Esophagus squamous epithelium (tissue), 5 donors: ENCODE data around the gene SPNS3. TPM values are rescaled to one million over a fixed set of nuclear protein-coding genes. Genes with fewer than 3 reads are reported as not detected.

Experiments
- DNase-seq: peaks from one replicate; lab custom pipeline; 2025; lab: John Stamatoyannopoulos, UW
- H3K27ac ChIP-seq, 4 donors: fragments of 200-600 bp; sonication (generic); one replicate each; pipeline ENCODE4 v1.5.1; 2016 to 2019; ENCODE audit warnings: mild to moderate bottlenecking in 1 of 4
- H3K27me3 ChIP-seq, 4 donors: fragments of 200-600 bp; sonication (generic); 1 replicate in 3 of 4; 2 replicates in 1 of 4; pipeline versions ENCODE4 v1.5.1 to v1.6.0; 2017 to 2021; ENCODE audit warnings: antibody characterized with exemption in 1 of 4
- H3K36me3 ChIP-seq, 3 donors: fragments of 200-600 bp; sonication (generic); one replicate each; pipeline ENCODE4 v1.5.1; 2016 to 2019
- H3K4me1 ChIP-seq, 3 donors: fragments of 200-600 bp; sonication (generic); one replicate each; pipeline ENCODE4 v1.5.1; 2017 to 2019
- H3K4me3 ChIP-seq, 4 donors: fragments of 200-600 bp; sonication (generic); 1 replicate in 3 of 4; 2 replicates in 1 of 4; pipeline ENCODE4 v1.5.1; 2016 to 2019; ENCODE audit warnings: mild to moderate bottlenecking in 2 of 4, moderate library complexity in 1 of 4
- H3K9me3 ChIP-seq, 3 donors: fragments of 200-600 bp; sonication (generic); one replicate each; pipeline ENCODE4 v1.5.1; 2016 to 2019
- CTCF ChIP-seq, 6 experiments: fragments of 450-650 bp in 4 of 6; fragments of 200-600 bp in 2 of 6; sonication (generic) in 2 of 6; IDR thresholded peaks; one replicate each; pipeline ENCODE4 v1.5.1; 2016 to 2019; ENCODE audit warnings: antibody characterized with exemption in 6 of 6, mild to moderate bottlenecking in 4 of 6, moderate library complexity in 4 of 6
- POLR2A ChIP-seq, 4 donors: fragments of 450-650 bp; IDR thresholded peaks; one replicate each; pipeline ENCODE4 v1.6.1; 2017; ENCODE audit warnings: antibody characterized with exemption in 4 of 4, mild to moderate bottlenecking in 4 of 4, moderate library complexity in 3 of 4
- WGBS, 2 donors: methylation state at CpG; one replicate each; pipeline ENCODE4 v1.1.5; 2018; 5-methylcytosine and 5-hydroxymethylcytosine counted together
- intact Hi-C: fragments of 100-400 bp; cut with DNase I; formaldehyde crosslinking; loops from one replicate; pipeline ENCODE4 v1.15.0; 2022
- total RNA-seq, 4 donors: library from RNA; depleted of rRNA; stranded (reverse); fragments of >200 nt; gene quantifications; one replicate each; pipeline ENCODE4 v1.1.0, GENCODE V29; 2016
- donor health status: DM: yes; HTN: yes; CAD: no.

Gene SPNS3
- total RNA-seq, 4 donors from 2014 or later: 0.27 TPM; not detected in 3

GRCh38 chr17:4504188-4504587 is 70.4 kb downstream of the SPNS3 start:
- peaks cover 20 to 91% (median 40%) of the 10 kb centered on the region in 3 donors for H3K4me1 ChIP-seq
- 39 to 56% methylated on average over 3 to 4 of the region's 5 CpGs for WGBS, 2 donors
- peaks cover 0 to 57% (median 2%) of the 10 kb centered on the region in 4 donors for H3K27me3 ChIP-seq
- H3K4me3 ChIP-seq: peak overlapping the region in 1 of 4 donors; percentile 2
- intact Hi-C loops: no loop called here
- DNase-seq: no peak
- no peaks in the 10 kb centered on the region for H3K9me3 ChIP-seq
- TF ChIP-seq CTCF (IDR thresholded peaks at IDR 0.05): no peak
- no peak for TF ChIP-seq POLR2A (IDR thresholded peaks at IDR 0.05)
- H3K27ac ChIP-seq: peak overlapping the region; percentile 17 to 66 (median 64)
- H3K36me3 ChIP-seq: no peaks in the 10 kb centered on the region

- Histone ChIP-seq H3K27me3 (peaks cover 0 to 47% (median 2%) of the 10 kb centered on the region in 4 donors), H3K9me3 (no peaks in the 10 kb centered on the region), H3K4me1 (peaks cover 18 to 91% (median 36%) of the 10 kb centered on the region in 3 donors), H3K27ac (peak overlapping the region; percentile 41 to 66 (median 64)), H3K4me3 (peak overlapping the region in 2 of 4 donors; percentile 2 to 5), H3K36me3 (no peaks in the 10 kb centered on the region)
- 92% methylated on average over 2 of the region's 5 CpGs; no CpG with 5 or more reads in 1 of the 2 donors for WGBS, 2 donors
- intact Hi-C loops: no loop called here
- TF ChIP-seq CTCF (IDR thresholded peaks at IDR 0.05): no peak
- TF ChIP-seq POLR2A (IDR thresholded peaks at IDR 0.05): no peak
- no peak for DNase-seq
These were observed 71.4 kb downstream of the SPNS3 start for GRCh38 chr17:4505187-4505586.

- intact Hi-C loops: no loop called here
- Histone ChIP-seq H3K27ac (peak overlapping the region in 3 of 4 donors; percentile 64 to 66 (median 65)), H3K4me1 (peaks cover 17 to 93% (median 32%) of the 10 kb centered on the region in 3 donors), H3K4me3 (no peak overlapping the region), H3K36me3 (no peaks in the 10 kb centered on the region), H3K27me3 (peaks cover 0 to 36% (median 0%) of the 10 kb centered on the region in 4 donors), H3K9me3 (no peaks in the 10 kb centered on the region)
- no peak for DNase-seq
- 50 to 70% methylated on average over 2 to 9 of the region's 13 CpGs for WGBS, 2 donors
- TF ChIP-seq POLR2A (IDR thresholded peaks at IDR 0.05): no peak
- TF ChIP-seq CTCF (IDR thresholded peaks at IDR 0.05): no peak
These were observed 72.6 kb downstream of the SPNS3 start for GRCh38 chr17:4506175-4506813.

- TF ChIP-seq POLR2A (IDR thresholded peaks at IDR 0.05): no peak
- no peak for TF ChIP-seq CTCF (IDR thresholded peaks at IDR 0.05)
- no peaks in the 10 kb centered on the region for H3K36me3 ChIP-seq
- WGBS, 2 donors: 40 to 73% methylated on average over 2 of the region's 8 CpGs
- no peak overlapping the region for H3K4me3 ChIP-seq
- intact Hi-C loops: no loop called here
- no peaks in the 10 kb centered on the region for H3K9me3 ChIP-seq
- H3K4me1 ChIP-seq: peaks cover 17 to 99% (median 32%) of the 10 kb centered on the region in 3 donors
- peak overlapping the region in 3 of 4 donors; percentile 65 to 81 (median 66) for H3K27ac ChIP-seq
- H3K27me3 ChIP-seq: peaks cover 0 to 30% (median 0%) of the 10 kb centered on the region in 4 donors
- no peak for DNase-seq
These were observed 73.2 kb downstream of the SPNS3 start for GRCh38 chr17:4506892-4507291.

- WGBS, 2 donors: 76 to 86% methylated on average over 6 to 7 of the region's 8 CpGs
These were observed 73.8 kb downstream of the SPNS3 start for GRCh38 chr17:4507361-4508111.

More at GRCh38 chr17:4507361-4508111, 73.8 kb downstream of the SPNS3 start:
- no peak for DNase-seq
- H3K4me3 ChIP-seq: no peak overlapping the region
- intact Hi-C loops: no loop called here
- H3K27me3 ChIP-seq: peaks cover 0 to 24% (median 0%) of the 10 kb centered on the region in 4 donors
- TF ChIP-seq POLR2A (IDR thresholded peaks at IDR 0.05) (no peak), CTCF (IDR thresholded peaks at IDR 0.05) (no peak)
- H3K4me1 ChIP-seq: peaks cover 17 to 99% (median 32%) of the 10 kb centered on the region in 3 donors
- no peaks in the 10 kb centered on the region for H3K36me3 ChIP-seq
- no peaks in the 10 kb centered on the region for H3K9me3 ChIP-seq
- H3K27ac ChIP-seq: peak overlapping the region in 3 of 4 donors; percentile 66 to 81 (median 66)
